Upper lobe of left lung (tissue), 4 donors: Measurements from ENCODE around the gene RNASEH2B.

Experiments used
- CTCF ChIP-seq, 6 experiments: fragments of 450-650 bp in 4 of 6; fragments of 200-600 bp in 2 of 6; sonication (generic) in 2 of 6; IDR thresholded peaks; one replicate each; pipeline ENCODE4 v1.5.1; 2016 to 2019; ENCODE audit warnings: antibody characterized with exemption in 6 of 6
- POLR2A ChIP-seq, 4 donors: fragments of 450-650 bp; IDR thresholded peaks; one replicate each; pipeline ENCODE4 v1.5.1; 2016 to 2017; ENCODE audit warnings: antibody characterized with exemption in 4 of 4, mild to moderate bottlenecking in 2 of 4
- POLR2AphosphoS5 ChIP-seq, 2 donors: sonication (generic); formaldehyde crosslinking; IDR thresholded peaks; one replicate each; pipeline ENCODE4 v1.5.1; 2017; ENCODE audit warnings: antibody characterized with exemption in 2 of 2

GRCh38 chr13:50951366-50951765, 41.8 kb downstream of the RNASEH2B start:
- no peak for TF ChIP-seq CTCF (IDR thresholded peaks at IDR 0.05)
- TF ChIP-seq POLR2AphosphoS5 (IDR thresholded peaks at IDR 0.05) = no peak
- no peak for TF ChIP-seq POLR2A (IDR thresholded peaks at IDR 0.05)
